ENCODE measurements around the gene SLC10A4. TPM values are rescaled to one million over a fixed set of nuclear protein-coding genes. Genes with fewer than 3 reads are reported as not detected.

SLC10A4 gene
- total RNA-seq, 2 donors from 2014 or later = 0.35 TPM; not detected in 1

- DNase-seq = no peak
- H3K27ac ChIP-seq = no peak overlapping the region
- no peaks in the 10 kb centered on the region for H3K27me3 ChIP-seq
- H3K4me3 ChIP-seq = no peak overlapping the region
- H3K36me3 ChIP-seq = no peaks in the 10 kb centered on the region
- H3K9me3 ChIP-seq = no peaks in the 10 kb centered on the region
- intact Hi-C loops (cut with DNase I) = no loop called here
- TF ChIP-seq CTCF (IDR thresholded peaks at IDR 0.05) = no peak
- H3K4me1 ChIP-seq = no peaks in the 10 kb centered on the region
- H3K9ac ChIP-seq (ENCODE audit: low read depth in 2 of 2, low read length in 2 of 2) = no peak overlapping the region
These were observed 20.8 kb upstream of the SLC10A4 start for GRCh38 chr4:48462363-48462762.

- intact Hi-C loops (cut with DNase I) = no loop called here
- Histone ChIP-seq H3K36me3 (no peaks in the 10 kb centered on the region), H3K9me3 (no peaks in the 10 kb centered on the region), H3K9ac (ENCODE audit: low read depth in 2 of 2, low read length in 2 of 2) (no peak overlapping the region), H3K27ac (no peak overlapping the region), H3K4me3 (no peak overlapping the region), H3K27me3 (no peaks in the 10 kb centered on the region), H3K4me1 (no peaks in the 10 kb centered on the region)
- DNase-seq = no peak
- TF ChIP-seq CTCF (IDR thresholded peaks at IDR 0.05) = no peak
These were observed 15.7 kb upstream of the SLC10A4 start for GRCh38 chr4:48467442-48467841.

- no peaks in the 10 kb centered on the region for H3K27me3 ChIP-seq
- DNase-seq = no peak
- H3K9me3 ChIP-seq = no peaks in the 10 kb centered on the region
- TF ChIP-seq CTCF (IDR thresholded peaks at IDR 0.05) = no peak
- no peak overlapping the region for H3K9ac ChIP-seq (ENCODE audit: low read depth in 2 of 2, low read length in 2 of 2)
- H3K4me1 ChIP-seq = no peaks in the 10 kb centered on the region
- H3K27ac ChIP-seq = no peak overlapping the region
- intact Hi-C loops (cut with DNase I) = no loop called here
- H3K36me3 ChIP-seq = no peaks in the 10 kb centered on the region
- H3K4me3 ChIP-seq = no peak overlapping the region
These were observed 15.3 kb upstream of the SLC10A4 start for GRCh38 chr4:48467891-48468290.

GRCh38 chr4:48470137-48470536 lies 13.0 kb upstream of the SLC10A4 start:
- no peak for DNase-seq
- no peak overlapping the region for H3K4me3 ChIP-seq
- no peaks in the 10 kb centered on the region for H3K36me3 ChIP-seq
- TF ChIP-seq CTCF (IDR thresholded peaks at IDR 0.05) = no peak
- H3K27me3 ChIP-seq = no peaks in the 10 kb centered on the region
- H3K9me3 ChIP-seq = no peaks in the 10 kb centered on the region
- intact Hi-C loops (cut with DNase I) = loop anchor here (10.0 kb wide), 1 partner anchor 165 kb away; no protein-coding TSS in a partner anchor
- no peak overlapping the region for H3K27ac ChIP-seq
- H3K9ac ChIP-seq (ENCODE audit: low read depth in 2 of 2, low read length in 2 of 2) = no peak overlapping the region
- H3K4me1 ChIP-seq = no peaks in the 10 kb centered on the region

- intact Hi-C loops (cut with DNase I) = loop anchor here (10.0 kb wide), 1 partner anchor 166 kb away; no protein-coding TSS in a partner anchor
- Histone ChIP-seq H3K36me3 (no peaks in the 10 kb centered on the region), H3K4me1 (no peaks in the 10 kb centered on the region), H3K9ac (ENCODE audit: low read depth in 2 of 2, low read length in 2 of 2) (no peak overlapping the region), H3K4me3 (no peak overlapping the region), H3K27me3 (no peaks in the 10 kb centered on the region), H3K27ac (no peak overlapping the region), H3K9me3 (no peaks in the 10 kb centered on the region)
- TF ChIP-seq CTCF (IDR thresholded peaks at IDR 0.05) = no peak
- DNase-seq = no peak
These were observed 12.6 kb upstream of the SLC10A4 start for GRCh38 chr4:48470570-48470969.

Measured in colonic mucosa (tissue), 4 donors.